ENCODE measurements around the gene SPDEF.

SPDEF gene

GRCh38 chr6:34510299-34510698, 45.8 kb downstream of the SPDEF start:
- peaks cover 0 to 3% of the 10 kb centered on the region in 2 donors for H3K9me3 ChIP-seq (ENCODE audit: control insufficient read depth in 2 of 2, low read length in 2 of 2)
- H3K27ac ChIP-seq (ENCODE audit: low read depth in 2 of 2, low read length in 2 of 2) = no peak overlapping the region
- H3K4me1 ChIP-seq (ENCODE audit: control insufficient read depth in 2 of 2, insufficient read depth in 2 of 2, low read length in 2 of 2) = no peaks in the 10 kb centered on the region
- H3K36me3 ChIP-seq (ENCODE audit: control insufficient read depth in 2 of 2, insufficient read depth in 2 of 2, low read length in 2 of 2) = no peaks in the 10 kb centered on the region
- peaks cover 1 to 10% of the 10 kb centered on the region in 2 donors for H3K27me3 ChIP-seq (ENCODE audit: control insufficient read depth in 2 of 2, insufficient read depth in 2 of 2, low read length in 2 of 2)
- no peak overlapping the region for H3K9ac ChIP-seq (ENCODE audit: low read depth in 1 of 2, low read length in 2 of 2)
- no peak overlapping the region for H3K4me3 ChIP-seq (ENCODE audit: low read length in 2 of 2)

DNA sequence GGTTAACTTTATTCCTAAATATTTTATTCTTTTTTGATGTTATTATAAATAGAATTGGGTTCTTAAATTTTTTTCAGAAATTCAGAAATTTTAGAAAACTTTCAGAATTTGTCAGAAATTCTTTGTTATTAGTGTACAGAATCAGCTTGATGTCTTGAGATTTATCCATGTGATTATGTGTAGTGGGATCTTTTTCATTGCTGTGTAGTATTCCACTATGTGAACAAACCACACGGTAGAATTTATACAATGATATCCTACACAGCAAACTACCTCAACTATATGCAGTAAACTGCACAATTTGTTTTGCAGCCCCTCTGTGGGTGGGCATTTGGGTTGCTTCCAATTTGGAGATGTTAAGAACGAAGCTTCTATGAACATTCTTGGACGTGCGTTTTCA, 46.3 kb downstream of the SPDEF start:
- H3K9me3 ChIP-seq (ENCODE audit: control insufficient read depth in 2 of 2, low read length in 2 of 2) = peaks cover 0 to 3% of the 10 kb centered on the region in 2 donors
- H3K4me1 ChIP-seq (ENCODE audit: control insufficient read depth in 2 of 2, insufficient read depth in 2 of 2, low read length in 2 of 2) = no peaks in the 10 kb centered on the region
- no peak overlapping the region for H3K9ac ChIP-seq (ENCODE audit: low read depth in 1 of 2, low read length in 2 of 2)
- no peaks in the 10 kb centered on the region for H3K36me3 ChIP-seq (ENCODE audit: control insufficient read depth in 2 of 2, insufficient read depth in 2 of 2, low read length in 2 of 2)
- H3K27ac ChIP-seq (ENCODE audit: low read depth in 2 of 2, low read length in 2 of 2) = no peak overlapping the region
- peaks cover 0 to 5% of the 10 kb centered on the region in 2 donors for H3K27me3 ChIP-seq (ENCODE audit: control insufficient read depth in 2 of 2, insufficient read depth in 2 of 2, low read length in 2 of 2)
- no peak overlapping the region for H3K4me3 ChIP-seq (ENCODE audit: low read length in 2 of 2)

- Histone ChIP-seq H3K4me1 (ENCODE audit: control insufficient read depth in 2 of 2, insufficient read depth in 2 of 2, low read length in 2 of 2) (no peaks in the 10 kb centered on the region), H3K9me3 (ENCODE audit: control insufficient read depth in 2 of 2, low read length in 2 of 2) (peaks cover 0 to 3% of the 10 kb centered on the region in 2 donors), H3K4me3 (ENCODE audit: low read length in 2 of 2) (no peak overlapping the region), H3K9ac (ENCODE audit: low read depth in 1 of 2, low read length in 2 of 2) (no peak overlapping the region), H3K36me3 (ENCODE audit: control insufficient read depth in 2 of 2, insufficient read depth in 2 of 2, low read length in 2 of 2) (no peaks in the 10 kb centered on the region), H3K27me3 (ENCODE audit: control insufficient read depth in 2 of 2, insufficient read depth in 2 of 2, low read length in 2 of 2) (no peaks in the 10 kb centered on the region), H3K27ac (ENCODE audit: low read depth in 2 of 2, low read length in 2 of 2) (no peak overlapping the region)
Observed at GRCh38 chr6:34508425-34508824, 47.7 kb downstream of the SPDEF start.

GRCh38 chr6:34506718-34507117, 49.4 kb downstream of the SPDEF start:
- Histone ChIP-seq H3K9me3 (ENCODE audit: control insufficient read depth in 2 of 2, low read length in 2 of 2) (peaks cover 0 to 3% of the 10 kb centered on the region in 2 donors), H3K27ac (ENCODE audit: low read depth in 2 of 2, low read length in 2 of 2) (no peak overlapping the region), H3K9ac (ENCODE audit: low read depth in 1 of 2, low read length in 2 of 2) (no peak overlapping the region), H3K36me3 (ENCODE audit: control insufficient read depth in 2 of 2, insufficient read depth in 2 of 2, low read length in 2 of 2) (no peaks in the 10 kb centered on the region), H3K4me1 (ENCODE audit: control insufficient read depth in 2 of 2, insufficient read depth in 2 of 2, low read length in 2 of 2) (no peaks in the 10 kb centered on the region), H3K4me3 (ENCODE audit: low read length in 2 of 2) (no peak overlapping the region), H3K27me3 (ENCODE audit: control insufficient read depth in 2 of 2, insufficient read depth in 2 of 2, low read length in 2 of 2) (no peaks in the 10 kb centered on the region)

DNA sequence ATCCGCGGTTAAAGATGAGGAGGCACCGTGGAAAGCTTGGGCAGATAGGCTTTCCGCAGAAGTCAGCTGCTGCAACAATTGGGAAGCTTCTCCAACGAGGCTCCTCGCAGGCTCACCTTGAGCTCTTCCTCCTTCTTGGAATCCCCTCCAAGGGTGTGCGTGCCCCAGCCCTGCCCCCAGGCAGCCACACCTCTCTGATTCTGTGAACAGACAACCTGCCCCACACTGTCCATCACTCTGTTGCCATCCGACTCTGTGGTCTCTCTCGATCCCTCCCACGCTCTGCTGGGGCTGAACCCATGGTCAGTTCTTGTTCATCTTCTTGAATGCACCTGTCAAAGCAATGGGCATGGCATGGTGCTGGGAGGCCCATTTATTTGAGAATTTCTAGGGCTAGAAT, 58.7 kb downstream of the SPDEF start:
- peaks cover 0 to 2% of the 10 kb centered on the region in 2 donors for H3K9me3 ChIP-seq (ENCODE audit: control insufficient read depth in 2 of 2, low read length in 2 of 2)
- H3K9ac ChIP-seq (ENCODE audit: low read depth in 1 of 2, low read length in 2 of 2) = no peak overlapping the region
- H3K4me1 ChIP-seq (ENCODE audit: control insufficient read depth in 2 of 2, insufficient read depth in 2 of 2, low read length in 2 of 2) = no peaks in the 10 kb centered on the region
- no peaks in the 10 kb centered on the region for H3K36me3 ChIP-seq (ENCODE audit: control insufficient read depth in 2 of 2, insufficient read depth in 2 of 2, low read length in 2 of 2)
- no peaks in the 10 kb centered on the region for H3K27me3 ChIP-seq (ENCODE audit: control insufficient read depth in 2 of 2, insufficient read depth in 2 of 2, low read length in 2 of 2)
- H3K27ac ChIP-seq (ENCODE audit: low read depth in 2 of 2, low read length in 2 of 2) = no peak overlapping the region
- no peak overlapping the region for H3K4me3 ChIP-seq (ENCODE audit: low read length in 2 of 2)

DNA sequence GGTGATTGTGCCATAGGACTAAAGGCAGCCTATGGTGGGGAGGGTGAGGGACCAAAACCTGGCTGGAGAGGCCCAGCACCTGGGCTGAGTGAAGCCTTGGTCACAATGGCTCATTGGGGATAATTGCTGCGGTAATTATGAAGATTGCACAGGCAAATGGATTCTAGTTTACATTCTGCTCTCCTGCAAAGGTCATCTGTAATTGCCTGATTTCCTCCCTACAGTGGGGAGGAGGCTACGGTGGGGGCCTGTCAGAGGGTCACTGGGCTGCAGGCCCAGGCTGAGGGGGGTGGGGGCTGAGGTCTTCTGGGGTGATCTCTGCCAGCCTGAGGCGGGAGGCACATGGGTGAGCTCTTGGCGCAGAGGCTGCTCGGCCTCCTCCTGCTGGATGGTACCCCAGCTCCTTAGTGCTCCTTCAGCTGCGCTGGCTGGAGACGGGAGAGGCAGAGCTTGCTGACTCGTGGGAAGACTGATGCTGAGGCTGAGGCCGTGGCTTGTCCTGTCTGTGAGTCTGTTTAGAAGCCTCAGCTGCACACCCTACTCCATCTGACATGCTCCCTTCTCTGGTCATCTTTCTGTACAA, 59.9 kb downstream of the SPDEF start:
- no peaks in the 10 kb centered on the region for H3K36me3 ChIP-seq (ENCODE audit: control insufficient read depth in 2 of 2, insufficient read depth in 2 of 2, low read length in 2 of 2)
- no peak overlapping the region for H3K4me3 ChIP-seq (ENCODE audit: low read length in 2 of 2)
- no peak overlapping the region for H3K9ac ChIP-seq (ENCODE audit: low read depth in 1 of 2, low read length in 2 of 2)
- H3K27ac ChIP-seq (ENCODE audit: low read depth in 2 of 2, low read length in 2 of 2) = no peak overlapping the region
- H3K4me1 ChIP-seq (ENCODE audit: control insufficient read depth in 2 of 2, insufficient read depth in 2 of 2, low read length in 2 of 2) = no peaks in the 10 kb centered on the region
- H3K9me3 ChIP-seq (ENCODE audit: control insufficient read depth in 2 of 2, low read length in 2 of 2) = peaks cover 0 to 2% of the 10 kb centered on the region in 2 donors
- no peaks in the 10 kb centered on the region for H3K27me3 ChIP-seq (ENCODE audit: control insufficient read depth in 2 of 2, insufficient read depth in 2 of 2, low read length in 2 of 2)

- no peaks in the 10 kb centered on the region for H3K36me3 ChIP-seq (ENCODE audit: control insufficient read depth in 2 of 2, insufficient read depth in 2 of 2, low read length in 2 of 2)
Observed at GRCh38 chr6:34494973-34495372, 61.2 kb downstream of the SPDEF start.

GRCh38 chr6:34493344-34493743, 62.8 kb downstream of the SPDEF start:
- no peaks in the 10 kb centered on the region for H3K36me3 ChIP-seq (ENCODE audit: control insufficient read depth in 2 of 2, insufficient read depth in 2 of 2, low read length in 2 of 2)
- H3K27ac ChIP-seq (ENCODE audit: low read depth in 2 of 2, low read length in 2 of 2) = no peak overlapping the region
- H3K4me1 ChIP-seq (ENCODE audit: control insufficient read depth in 2 of 2, insufficient read depth in 2 of 2, low read length in 2 of 2) = no peaks in the 10 kb centered on the region
- no peak overlapping the region for H3K4me3 ChIP-seq (ENCODE audit: low read length in 2 of 2)
- no peaks in the 10 kb centered on the region for H3K27me3 ChIP-seq (ENCODE audit: control insufficient read depth in 2 of 2, insufficient read depth in 2 of 2, low read length in 2 of 2)
- H3K9me3 ChIP-seq (ENCODE audit: control insufficient read depth in 2 of 2, low read length in 2 of 2) = no peaks in the 10 kb centered on the region
- no peak overlapping the region for H3K9ac ChIP-seq (ENCODE audit: low read depth in 1 of 2, low read length in 2 of 2)

More at GRCh38 chr6:34494973-34495372, 61.2 kb downstream of the SPDEF start:
- Histone ChIP-seq H3K27me3 (ENCODE audit: control insufficient read depth in 2 of 2, insufficient read depth in 2 of 2, low read length in 2 of 2) (no peaks in the 10 kb centered on the region), H3K9me3 (ENCODE audit: control insufficient read depth in 2 of 2, low read length in 2 of 2) (no peaks in the 10 kb centered on the region), H3K4me1 (ENCODE audit: control insufficient read depth in 2 of 2, insufficient read depth in 2 of 2, low read length in 2 of 2) (no peaks in the 10 kb centered on the region), H3K9ac (ENCODE audit: low read depth in 1 of 2, low read length in 2 of 2) (no peak overlapping the region), H3K4me3 (ENCODE audit: low read length in 2 of 2) (no peak overlapping the region), H3K27ac (ENCODE audit: low read depth in 2 of 2, low read length in 2 of 2) (no peak overlapping the region)

DNA sequence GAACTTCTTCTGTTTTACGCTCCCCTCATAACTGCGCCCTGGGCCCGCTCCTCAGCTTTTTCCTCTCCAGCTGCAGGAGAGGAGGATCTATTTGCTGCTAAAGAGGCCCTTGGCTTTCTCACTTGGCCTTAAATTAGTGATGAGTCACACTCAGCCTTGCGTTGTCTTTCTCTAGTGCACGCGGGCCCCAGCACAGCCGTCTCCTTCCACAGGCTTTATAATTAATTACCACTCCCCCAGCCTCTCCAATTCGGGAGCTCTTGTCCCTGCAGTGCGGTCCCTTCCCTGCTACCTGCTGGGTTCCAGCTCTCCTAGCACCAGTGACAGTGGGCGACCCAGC, 65.1 kb downstream of the SPDEF start:
- H3K4me3 ChIP-seq (ENCODE audit: low read length in 2 of 2) = no peak overlapping the region
- no peaks in the 10 kb centered on the region for H3K36me3 ChIP-seq (ENCODE audit: control insufficient read depth in 2 of 2, insufficient read depth in 2 of 2, low read length in 2 of 2)
- no peak overlapping the region for H3K27ac ChIP-seq (ENCODE audit: low read depth in 2 of 2, low read length in 2 of 2)

GRCh38 chr6:34490390-34491090, 65.6 kb downstream of the SPDEF start:
- H3K4me1 ChIP-seq (ENCODE audit: control insufficient read depth in 2 of 2, insufficient read depth in 2 of 2, low read length in 2 of 2) = no peaks in the 10 kb centered on the region
- H3K27me3 ChIP-seq (ENCODE audit: control insufficient read depth in 2 of 2, insufficient read depth in 2 of 2, low read length in 2 of 2) = no peaks in the 10 kb centered on the region
- no peaks in the 10 kb centered on the region for H3K9me3 ChIP-seq (ENCODE audit: control insufficient read depth in 2 of 2, low read length in 2 of 2)
- H3K36me3 ChIP-seq (ENCODE audit: control insufficient read depth in 2 of 2, insufficient read depth in 2 of 2, low read length in 2 of 2) = no peaks in the 10 kb centered on the region
- no peak overlapping the region for H3K9ac ChIP-seq (ENCODE audit: low read depth in 1 of 2, low read length in 2 of 2)
- no peak overlapping the region for H3K4me3 ChIP-seq (ENCODE audit: low read length in 2 of 2)
- H3K27ac ChIP-seq (ENCODE audit: low read depth in 2 of 2, low read length in 2 of 2) = no peak overlapping the region

More for the DNA sequence above, 65.1 kb downstream of the SPDEF start:
- no peaks in the 10 kb centered on the region for H3K27me3 ChIP-seq (ENCODE audit: control insufficient read depth in 2 of 2, insufficient read depth in 2 of 2, low read length in 2 of 2)
- H3K9me3 ChIP-seq (ENCODE audit: control insufficient read depth in 2 of 2, low read length in 2 of 2) = no peaks in the 10 kb centered on the region
- no peak overlapping the region for H3K9ac ChIP-seq (ENCODE audit: low read depth in 1 of 2, low read length in 2 of 2)
- no peaks in the 10 kb centered on the region for H3K4me1 ChIP-seq (ENCODE audit: control insufficient read depth in 2 of 2, insufficient read depth in 2 of 2, low read length in 2 of 2)

Data from mucosa of rectum (tissue), 2 donors.